ENCODE measurements around the gene SHISA9.

Gene SHISA9

DNA sequence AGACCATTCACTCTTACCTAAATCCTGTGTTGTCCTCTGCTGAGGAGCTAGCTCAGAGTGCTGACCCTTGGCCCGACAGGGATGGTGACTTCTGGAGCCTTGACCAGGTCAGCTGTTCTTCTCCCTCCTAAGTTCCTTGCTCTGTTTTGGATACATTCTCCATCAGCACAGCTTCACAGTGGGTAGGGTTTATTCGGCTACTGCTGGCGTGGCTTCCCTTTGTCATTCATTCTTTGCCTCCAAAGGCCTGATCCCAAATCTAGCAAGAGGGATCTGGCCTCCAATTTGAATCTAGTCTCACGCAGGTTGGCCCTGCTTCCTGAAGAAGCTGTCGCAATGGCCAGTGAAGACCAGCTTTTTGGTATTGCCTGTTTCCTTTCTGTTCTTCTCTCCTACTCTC, 116.6 kb downstream of the SHISA9 start:
- Histone ChIP-seq H3K9ac (ENCODE audit: low read length) (no peak overlapping the region), H3K9me2 (ENCODE audit: low read depth, low read length) (no peaks in the 10 kb centered on the region), H3K27ac (ENCODE audit: low read depth, low read length, poor library complexity, severe bottlenecking) (no peak overlapping the region), H3K4me2 (ENCODE audit: low read length) (no peak overlapping the region), H3F3A (ENCODE audit: insufficient read depth, low read length) (no peaks in the 10 kb centered on the region), H3K79me2 (ENCODE audit: insufficient read depth, low read length) (no peaks in the 10 kb centered on the region), H3K4me3 (ENCODE audit: low read depth, low read length, poor library complexity, severe bottlenecking) (no peak overlapping the region), H3K4me1 (ENCODE audit: insufficient read depth, low read length, severe bottlenecking) (no peaks in the 10 kb centered on the region), H4K20me1 (ENCODE audit: insufficient read depth, low read length) (no peaks in the 10 kb centered on the region), H3K27me3 (ENCODE audit: insufficient read depth, low read length) (peaks cover 4% of the 10 kb centered on the region), H2AFZ (ENCODE audit: low read length) (no peak overlapping the region), H3K9me3 (ENCODE audit: low read length) (no peaks in the 10 kb centered on the region), H3K36me3 (ENCODE audit: insufficient read depth, low read length) (no peaks in the 10 kb centered on the region)
- no peak for TF ChIP-seq EZH2 (IDR thresholded peaks at IDR 0.05; ENCODE audit: borderline replicate concordance, low read length)
- TF ChIP-seq, protein P1, sequence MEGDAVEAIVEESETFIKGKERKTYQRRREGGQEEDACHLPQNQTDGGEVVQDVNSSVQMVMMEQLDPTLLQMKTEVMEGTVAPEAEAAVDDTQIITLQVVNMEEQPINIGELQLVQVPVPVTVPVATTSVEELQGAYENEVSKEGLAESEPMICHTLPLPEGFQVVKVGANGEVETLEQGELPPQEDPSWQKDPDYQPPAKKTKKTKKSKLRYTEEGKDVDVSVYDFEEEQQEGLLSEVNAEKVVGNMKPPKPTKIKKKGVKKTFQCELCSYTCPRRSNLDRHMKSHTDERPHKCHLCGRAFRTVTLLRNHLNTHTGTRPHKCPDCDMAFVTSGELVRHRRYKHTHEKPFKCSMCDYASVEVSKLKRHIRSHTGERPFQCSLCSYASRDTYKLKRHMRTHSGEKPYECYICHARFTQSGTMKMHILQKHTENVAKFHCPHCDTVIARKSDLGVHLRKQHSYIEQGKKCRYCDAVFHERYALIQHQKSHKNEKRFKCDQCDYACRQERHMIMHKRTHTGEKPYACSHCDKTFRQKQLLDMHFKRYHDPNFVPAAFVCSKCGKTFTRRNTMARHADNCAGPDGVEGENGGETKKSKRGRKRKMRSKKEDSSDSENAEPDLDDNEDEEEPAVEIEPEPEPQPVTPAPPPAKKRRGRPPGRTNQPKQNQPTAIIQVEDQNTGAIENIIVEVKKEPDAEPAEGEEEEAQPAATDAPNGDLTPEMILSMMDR (IDR thresholded peaks at IDR 0.05; ENCODE audit: low read length), result no peak

DNA sequence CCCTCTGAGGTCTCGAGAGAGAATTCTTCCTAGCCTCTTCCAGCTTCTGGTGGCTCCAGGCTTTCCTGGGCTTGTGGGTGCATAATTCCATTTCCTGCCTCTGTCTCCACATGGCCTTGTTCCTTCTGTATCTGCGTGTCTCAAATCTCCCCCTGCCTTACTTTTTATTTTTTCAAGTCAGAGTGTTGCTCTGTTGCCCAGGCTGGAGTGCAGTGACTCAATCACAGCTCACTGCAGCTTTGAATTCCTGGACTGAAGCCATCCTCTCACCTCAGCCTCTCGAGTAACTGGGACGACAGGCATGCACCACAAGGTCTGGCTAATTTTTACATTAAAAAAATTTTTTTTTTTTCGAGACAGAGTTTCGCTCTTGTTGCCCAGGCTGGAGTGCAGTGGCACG, 120.6 kb downstream of the SHISA9 start:
- no peaks in the 10 kb centered on the region for H3K4me1 ChIP-seq (ENCODE audit: insufficient read depth, low read length, severe bottlenecking)
- no peak overlapping the region for H3K4me2 ChIP-seq (ENCODE audit: low read length)
- H3K36me3 ChIP-seq (ENCODE audit: insufficient read depth, low read length), result no peaks in the 10 kb centered on the region
- H3K9me3 ChIP-seq (ENCODE audit: low read length), result no peaks in the 10 kb centered on the region
- no peaks in the 10 kb centered on the region for H4K20me1 ChIP-seq (ENCODE audit: insufficient read depth, low read length)
- H3K9me2 ChIP-seq (ENCODE audit: low read depth, low read length), result no peaks in the 10 kb centered on the region
- H2AFZ ChIP-seq (ENCODE audit: low read length), result no peak overlapping the region
- H3F3A ChIP-seq (ENCODE audit: insufficient read depth, low read length), result no peaks in the 10 kb centered on the region
- no peak overlapping the region for H3K9ac ChIP-seq (ENCODE audit: low read length)
- H3K27ac ChIP-seq (ENCODE audit: low read depth, low read length, poor library complexity, severe bottlenecking), result no peak overlapping the region
- no peaks in the 10 kb centered on the region; the same call in 1 of the 2 replicates for H3K27me3 ChIP-seq (ENCODE audit: insufficient read depth, low read length)
- H3K79me2 ChIP-seq (ENCODE audit: insufficient read depth, low read length), result no peaks in the 10 kb centered on the region
- H3K4me3 ChIP-seq (ENCODE audit: low read depth, low read length, poor library complexity, severe bottlenecking), result no peak overlapping the region
- TF ChIP-seq, protein P1 (IDR thresholded peaks at IDR 0.05; ENCODE audit: low read length), result no peak
- no peak for TF ChIP-seq EZH2 (IDR thresholded peaks at IDR 0.05; ENCODE audit: borderline replicate concordance, low read length)

DNA sequence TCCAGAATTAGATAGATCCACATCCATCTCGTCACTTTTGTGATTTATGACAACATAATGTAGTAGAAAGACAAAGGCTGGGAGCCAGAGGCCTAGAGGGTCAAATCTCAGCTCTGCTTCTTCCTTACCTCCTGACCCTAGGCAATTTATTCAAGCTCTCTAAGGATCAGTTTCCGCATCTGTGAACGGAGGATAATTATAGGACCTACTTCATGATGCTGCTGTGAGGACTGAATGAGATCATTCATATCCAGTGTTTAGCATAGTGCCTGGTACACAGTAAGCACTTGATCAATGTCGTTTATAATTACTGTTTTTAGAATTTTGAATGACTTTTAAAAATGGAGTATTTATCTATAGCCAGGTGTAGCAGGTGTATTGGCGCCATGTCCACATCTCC, 128.4 kb downstream of the SHISA9 start:
- Histone ChIP-seq H3K79me2 (ENCODE audit: insufficient read depth, low read length) (no peaks in the 10 kb centered on the region), H3K27me3 (ENCODE audit: insufficient read depth, low read length) (no peaks in the 10 kb centered on the region), H2AFZ (ENCODE audit: low read length) (no peak overlapping the region), H3K27ac (ENCODE audit: low read depth, low read length, poor library complexity, severe bottlenecking) (no peak overlapping the region), H4K20me1 (ENCODE audit: insufficient read depth, low read length) (no peaks in the 10 kb centered on the region), H3K36me3 (ENCODE audit: insufficient read depth, low read length) (no peaks in the 10 kb centered on the region), H3K4me2 (ENCODE audit: low read length) (no peak overlapping the region), H3K9me3 (ENCODE audit: low read length) (no peaks in the 10 kb centered on the region), H3F3A (ENCODE audit: insufficient read depth, low read length) (no peaks in the 10 kb centered on the region), H3K9ac (ENCODE audit: low read length) (no peak overlapping the region), H3K9me2 (ENCODE audit: low read depth, low read length) (no peaks in the 10 kb centered on the region), H3K4me3 (ENCODE audit: low read depth, low read length, poor library complexity, severe bottlenecking) (no peak overlapping the region), H3K4me1 (ENCODE audit: insufficient read depth, low read length, severe bottlenecking) (no peaks in the 10 kb centered on the region)
- no peak for TF ChIP-seq EZH2 (IDR thresholded peaks at IDR 0.05; ENCODE audit: borderline replicate concordance, low read length)
- TF ChIP-seq, protein P1 (IDR thresholded peaks at IDR 0.05; ENCODE audit: low read length), result no peak

All from OCI-LY1 (cell line).